Raji (cell line): ENCODE measurements around the gene KLHL6.

Experiments used
- POLR2A ChIP-seq: IDR thresholded peaks from 2 replicates; pipeline ENCODE4 v1.6.1; 2011; ENCODE audit warnings: low read depth, low read length, control low read depth; ENCODE audit not compliant: insufficient read depth

Gene KLHL6

DNA sequence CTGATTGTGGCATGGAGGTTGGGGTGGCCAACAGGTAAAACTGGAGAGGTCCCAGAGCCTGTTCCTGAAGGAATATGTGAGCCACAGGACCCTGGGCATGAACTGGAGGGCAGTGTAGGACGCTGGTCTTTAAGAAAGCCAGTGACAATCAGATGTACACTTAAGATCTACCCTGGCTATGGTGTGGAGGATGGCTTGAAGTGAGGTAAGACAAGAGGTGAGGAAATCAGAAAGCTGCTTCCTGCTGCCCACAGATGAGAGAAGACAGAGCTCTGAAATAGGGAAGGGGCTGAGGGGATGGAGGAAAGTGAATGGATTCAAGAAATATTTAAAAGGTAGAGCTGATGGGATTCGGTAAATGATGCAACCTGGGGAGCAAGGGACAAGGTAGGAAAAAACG is 22.7 kb upstream of the KLHL6 start:
- TF ChIP-seq POLR2A = no peak

DNA sequence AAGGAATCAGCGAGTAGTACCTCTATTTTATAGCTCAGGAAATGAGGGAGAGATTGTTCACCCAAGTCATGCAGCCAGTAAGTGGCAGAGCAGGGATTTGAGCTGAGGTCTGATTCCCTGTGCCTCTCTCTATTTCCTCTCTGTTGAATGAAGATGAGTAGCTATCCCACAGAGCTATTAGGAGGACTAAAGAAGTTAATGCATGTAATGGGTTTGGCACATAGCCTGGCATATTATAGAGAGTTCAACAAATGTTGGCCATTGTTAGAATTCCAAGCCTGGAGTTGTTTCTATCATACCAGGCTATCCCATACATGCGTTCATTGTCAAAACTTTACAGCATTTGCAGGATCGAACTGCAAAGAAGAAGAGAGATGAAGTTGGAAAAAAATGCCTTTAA is 21.8 kb upstream of the KLHL6 start:
- TF ChIP-seq POLR2A = no peak

DNA sequence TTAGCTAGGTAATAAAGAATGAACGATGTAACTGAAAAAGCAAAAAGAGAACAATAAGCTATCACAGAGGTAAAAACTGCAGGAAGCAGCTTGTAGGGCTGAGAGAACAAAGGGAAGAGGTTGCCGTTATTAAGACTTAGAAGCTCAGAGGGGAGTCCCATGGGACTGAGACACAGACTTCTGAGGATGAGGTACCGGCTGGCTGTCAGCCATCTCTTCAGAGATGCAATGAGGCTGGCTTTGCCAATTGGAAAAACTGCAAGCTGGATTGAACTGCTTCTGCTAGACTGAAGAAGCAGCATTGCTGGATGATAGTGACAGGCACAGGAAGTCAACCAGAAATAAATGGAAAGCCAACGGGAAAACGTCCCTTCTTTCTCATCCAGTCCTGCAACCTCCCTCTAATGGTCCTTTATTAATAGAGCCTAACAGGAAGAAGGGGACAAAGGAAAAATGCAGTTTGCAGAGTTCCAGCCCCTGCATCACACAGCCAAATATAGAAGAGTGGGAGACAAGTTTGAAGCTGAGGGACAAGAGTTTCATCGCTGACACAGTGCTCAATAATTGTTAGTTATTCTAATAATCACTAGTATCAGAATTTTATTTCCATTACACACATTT is 21.1 kb upstream of the KLHL6 start:
- no peak for TF ChIP-seq POLR2A

DNA sequence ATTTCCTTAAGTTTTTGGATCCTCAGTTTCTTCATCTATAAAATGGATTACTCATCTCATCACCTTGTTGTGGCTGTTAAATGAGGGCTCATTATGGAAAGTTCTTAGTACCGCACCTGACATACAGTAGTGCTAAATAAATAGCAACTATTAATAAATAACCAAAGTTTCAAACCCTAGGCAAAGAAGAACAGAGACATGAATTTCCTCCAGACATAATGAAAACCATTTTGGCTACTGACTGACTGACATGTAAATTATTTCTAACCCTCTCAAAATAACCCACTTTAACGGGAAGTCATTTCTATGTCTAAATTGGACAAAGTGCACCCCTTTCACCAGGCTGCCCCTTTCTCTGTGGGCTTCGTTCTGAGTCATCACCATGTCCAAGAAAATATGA is 17.4 kb upstream of the KLHL6 start:
- no peak for TF ChIP-seq POLR2A

DNA sequence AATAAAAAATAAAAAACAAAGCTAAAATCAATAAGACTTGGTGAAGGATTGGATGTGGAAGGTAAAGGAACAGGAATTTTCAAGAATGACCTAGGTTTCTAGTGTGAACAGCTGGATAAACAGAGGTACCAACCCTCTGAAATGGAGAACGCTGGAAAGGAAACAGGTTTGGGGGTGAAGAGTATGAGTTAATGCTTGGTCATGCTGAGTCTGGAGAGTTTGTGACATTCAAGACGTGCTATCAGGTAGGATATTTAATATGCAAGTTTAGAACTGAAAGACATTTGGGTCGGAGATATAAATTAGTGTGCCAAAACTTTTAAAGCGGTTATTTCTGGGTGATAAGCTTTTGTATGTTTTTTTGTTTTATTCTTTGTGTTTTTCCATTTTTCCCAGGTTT is 11.4 kb upstream of the KLHL6 start:
- no peak for TF ChIP-seq POLR2A

DNA sequence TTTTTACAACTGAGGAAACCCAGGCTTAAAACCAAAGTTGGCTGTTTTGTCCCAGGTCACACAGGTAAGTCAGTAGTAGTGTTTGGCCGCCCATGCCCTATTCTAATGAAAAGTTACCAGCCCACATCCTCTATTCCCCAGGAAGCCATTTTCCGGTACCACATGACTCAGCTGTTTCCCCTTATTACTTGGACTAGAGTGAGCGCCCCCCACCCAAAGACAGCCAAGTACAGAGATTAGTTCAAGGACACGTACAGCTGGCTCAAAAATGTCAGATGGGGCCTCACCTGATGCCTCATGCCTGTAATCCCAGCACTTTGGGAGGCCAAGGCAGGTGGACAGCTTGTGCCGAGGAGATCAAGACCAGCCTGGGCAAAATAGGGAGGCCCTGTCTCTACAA is 8.5 kb upstream of the KLHL6 start:
- no peak for TF ChIP-seq POLR2A

DNA sequence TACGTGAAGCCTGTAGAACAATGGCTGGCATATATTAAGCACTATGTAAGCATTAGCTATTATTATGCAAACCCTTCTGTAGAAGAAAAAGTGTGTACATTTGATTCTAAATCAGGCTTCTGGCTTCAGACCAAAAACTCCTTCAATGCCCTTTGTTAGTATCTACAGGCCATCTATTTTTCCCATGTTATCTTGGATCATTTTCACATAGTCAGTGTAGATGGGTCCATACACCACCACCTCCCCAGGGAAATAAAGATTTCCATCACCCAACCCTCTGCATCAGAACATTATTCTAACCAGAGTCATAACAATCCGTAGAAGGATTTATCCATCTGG is 8.0 kb upstream of the KLHL6 start:
- no peak for TF ChIP-seq POLR2A

DNA sequence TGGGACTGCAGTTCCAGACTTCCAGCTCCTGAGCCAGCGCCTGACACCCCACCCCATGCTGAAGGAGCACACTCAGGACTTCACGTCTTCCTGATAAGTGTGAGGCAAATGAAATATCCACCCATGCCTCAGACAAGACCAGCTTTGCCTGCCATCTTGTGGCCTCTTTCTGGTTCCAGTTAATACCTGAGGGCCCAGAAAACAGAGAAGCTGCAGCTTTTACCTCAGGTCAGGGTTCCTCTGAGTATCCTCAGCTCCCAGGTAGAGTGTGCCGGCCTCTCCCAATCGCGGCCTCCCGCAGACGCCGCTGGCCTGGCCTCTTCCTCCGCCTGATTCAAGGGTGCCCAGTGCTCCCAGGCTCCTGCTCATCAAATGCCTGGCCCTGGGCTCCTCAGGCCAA is 5.1 kb upstream of the KLHL6 start:
- TF ChIP-seq POLR2A = no peak

DNA sequence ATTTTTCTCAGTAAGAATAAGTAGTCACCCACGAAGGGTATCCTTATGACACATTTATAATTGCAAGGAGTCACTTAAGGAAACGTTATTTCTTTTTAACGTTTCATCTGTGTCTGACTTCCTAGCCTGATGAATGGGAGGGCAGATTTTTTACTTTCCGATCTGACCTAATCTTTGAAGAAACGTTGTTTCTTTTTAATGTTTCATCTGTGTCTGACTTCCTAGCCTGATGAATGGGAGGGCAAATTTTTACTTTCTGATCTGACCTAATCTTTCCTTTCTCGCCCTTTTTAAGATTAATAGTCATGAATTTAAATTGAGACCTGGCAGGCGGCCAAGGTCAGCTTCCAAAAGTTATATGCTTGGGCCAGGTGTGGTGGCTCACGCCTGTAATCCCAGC is 3.0 kb upstream of the KLHL6 start:
- no peak for TF ChIP-seq POLR2A

DNA sequence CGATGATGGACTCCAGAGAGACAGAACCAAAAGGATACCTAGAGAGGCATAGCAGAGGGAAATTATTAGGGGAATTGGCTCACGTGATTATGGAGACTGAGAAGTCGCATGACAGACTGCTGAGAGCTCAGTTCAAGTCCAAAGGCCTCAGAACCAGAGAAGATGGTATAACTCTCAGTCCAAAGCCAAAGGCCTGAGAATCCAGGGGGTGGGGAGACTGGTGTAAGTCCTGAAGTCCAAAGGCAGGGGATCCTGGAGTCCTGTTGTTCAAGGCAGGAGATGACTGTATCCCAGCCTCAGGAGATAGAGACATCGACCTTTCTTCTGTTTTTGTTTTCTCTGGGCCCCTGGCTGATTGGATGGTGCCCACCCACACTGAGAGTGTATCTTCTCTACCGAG is 1.2 kb upstream of the KLHL6 start:
- TF ChIP-seq POLR2A = no peak

DNA sequence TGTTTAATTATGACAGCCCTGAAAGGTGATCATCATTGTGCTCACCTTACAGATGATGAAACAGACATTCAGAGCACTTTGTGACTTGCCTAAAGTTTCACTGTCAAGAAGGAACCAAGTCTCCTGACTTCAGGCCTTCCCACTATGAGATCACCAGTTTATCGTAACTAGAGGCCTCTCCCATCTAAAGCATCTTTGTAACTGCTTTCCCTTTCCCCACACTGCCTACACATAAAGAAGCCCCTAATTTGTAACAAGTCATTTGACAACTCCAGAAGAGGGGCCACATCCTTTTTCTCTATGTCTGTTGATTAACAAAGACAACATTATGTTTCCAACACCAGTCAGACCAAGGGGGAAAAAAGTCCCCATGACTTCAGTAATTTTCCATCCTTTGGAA is 1.1 kb downstream of the KLHL6 start:
- TF ChIP-seq POLR2A = peak; percentile 51; the same call in 1 of the 2 replicates

DNA sequence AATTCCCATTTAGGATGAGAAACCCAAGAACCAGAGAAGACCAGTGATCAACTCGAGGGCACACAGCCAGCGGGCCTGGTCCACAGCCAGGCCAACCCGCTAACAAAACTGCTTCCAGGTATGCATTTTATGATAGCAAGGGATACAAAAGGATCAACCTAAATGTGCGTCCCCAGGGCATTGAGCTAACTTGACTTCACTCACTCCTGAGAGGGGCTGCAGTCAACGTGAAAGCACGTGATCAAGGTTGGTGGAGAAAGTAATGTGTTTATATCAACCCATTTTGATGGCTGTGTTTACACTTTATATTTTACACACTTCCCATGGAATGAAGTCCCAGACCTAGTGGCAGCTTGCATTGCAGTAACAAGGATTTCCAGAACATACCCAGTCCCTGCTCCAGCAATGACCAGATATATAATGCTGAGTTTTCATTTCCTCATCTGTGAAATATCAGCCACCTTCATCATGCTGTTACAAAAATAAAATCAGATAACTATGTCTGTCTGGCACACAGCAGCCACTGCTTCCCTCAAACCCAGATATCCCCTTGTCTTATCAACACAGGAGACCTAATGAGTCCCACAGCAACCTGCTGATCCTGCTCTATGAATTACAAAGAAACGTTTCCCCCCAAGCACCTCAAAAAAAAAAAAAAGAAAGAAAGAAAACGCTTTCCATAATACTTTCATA is 2.0 kb downstream of the KLHL6 start:
- TF ChIP-seq POLR2A = no peak; the same call in 1 of the 2 replicates

DNA sequence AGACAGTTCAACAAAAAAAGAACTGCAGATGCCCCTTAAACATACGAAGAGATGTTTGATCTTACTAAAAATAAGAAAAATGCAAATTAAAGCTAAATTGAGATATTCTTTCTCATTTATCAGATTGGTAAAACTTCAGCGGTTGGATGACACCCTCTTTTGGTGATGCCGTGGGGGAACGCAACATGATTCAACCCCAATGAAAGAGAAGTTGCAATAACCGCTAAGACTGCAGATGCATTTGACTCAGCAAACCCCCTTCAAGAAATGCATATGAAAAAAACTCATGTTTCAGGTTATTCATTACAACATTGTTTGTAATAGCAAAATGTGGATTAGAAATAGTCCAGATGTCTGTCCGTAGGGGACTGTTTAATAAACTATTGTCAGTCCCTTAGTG is 3.6 kb downstream of the KLHL6 start:
- peak; percentile 22; the same call in 1 of the 2 replicates for TF ChIP-seq POLR2A

DNA sequence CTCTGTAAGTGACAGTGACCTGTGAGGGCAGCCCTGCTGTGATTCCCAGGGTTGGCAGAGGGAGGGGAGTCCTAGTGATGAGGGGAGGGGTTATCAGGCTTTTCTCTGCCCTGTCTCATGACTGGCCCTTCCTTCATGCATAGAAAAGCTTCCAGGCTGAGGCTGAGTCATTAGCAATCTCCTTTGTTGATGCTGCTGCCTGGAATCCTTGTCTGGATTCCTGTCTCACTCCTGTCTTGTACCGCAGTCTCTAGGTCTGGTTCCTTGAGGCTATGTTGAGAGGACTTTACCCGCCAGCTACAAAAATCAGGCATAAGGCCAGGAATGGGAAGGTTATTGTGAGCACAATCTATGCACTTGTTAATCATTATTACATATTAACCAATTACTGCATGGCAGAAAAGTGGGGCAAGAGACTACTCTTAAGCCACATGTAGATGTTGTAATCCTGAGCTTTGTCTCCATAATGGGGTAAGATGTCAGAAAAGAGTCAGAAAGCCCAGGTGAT is 7.2 kb downstream of the KLHL6 start:
- no peak for TF ChIP-seq POLR2A

DNA sequence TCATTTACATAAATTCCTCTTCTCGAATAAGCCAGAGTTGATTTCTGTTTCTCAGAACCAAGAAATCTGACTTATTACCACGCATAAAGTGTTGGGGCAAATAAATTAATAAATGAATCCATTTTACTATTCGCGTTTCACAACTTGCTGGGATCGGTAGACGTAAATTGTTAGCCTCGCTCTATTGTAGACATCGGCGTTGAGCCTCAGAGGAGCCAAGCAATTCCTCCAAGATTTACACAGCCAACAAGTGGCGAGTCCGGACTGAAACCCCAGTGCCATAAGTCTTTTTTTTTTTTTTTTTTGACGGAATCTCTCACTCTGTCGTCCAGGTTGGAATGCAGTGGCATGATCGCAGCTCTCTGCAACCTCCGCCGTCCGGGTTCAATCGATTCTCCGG is 8.9 kb downstream of the KLHL6 start:
- no peak for TF ChIP-seq POLR2A

DNA sequence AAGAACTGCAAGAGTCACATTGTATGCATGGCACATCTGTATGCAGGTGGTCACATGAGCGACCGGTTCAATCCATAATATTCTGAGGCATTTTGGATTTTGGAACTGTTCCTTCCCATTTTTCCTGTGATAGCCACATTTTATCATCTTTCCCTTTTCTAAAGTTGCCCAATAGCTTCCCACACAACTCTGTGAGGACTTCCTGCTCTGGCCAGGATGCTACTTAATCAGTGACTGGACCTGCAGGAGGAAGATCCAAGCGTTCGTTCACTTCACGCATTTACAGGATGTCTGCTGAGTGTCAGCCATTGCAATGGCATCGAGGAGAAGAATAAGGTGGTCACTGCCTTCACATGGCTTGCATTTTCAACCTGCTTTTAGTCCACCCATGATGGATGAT is 9.8 kb downstream of the KLHL6 start:
- no peak for TF ChIP-seq POLR2A

DNA sequence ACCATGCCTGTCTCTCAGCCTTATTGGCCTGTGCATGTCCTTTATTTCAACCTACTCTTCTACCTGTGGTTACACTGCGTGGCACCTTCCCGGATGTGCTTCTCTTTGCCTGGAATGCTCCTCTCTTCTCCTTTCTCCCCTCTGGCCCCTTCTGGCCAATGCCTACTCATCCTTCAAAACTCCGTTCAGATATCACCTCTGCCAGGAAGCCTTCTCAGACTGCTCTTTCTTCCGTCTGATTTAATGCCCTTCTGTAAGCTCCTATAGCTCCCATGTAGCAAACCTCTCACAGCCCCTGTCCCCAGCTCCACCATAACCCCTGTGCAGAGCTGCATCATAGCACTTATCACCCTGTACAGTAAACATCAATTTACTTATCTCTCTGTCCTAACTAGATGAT is 13.2 kb downstream of the KLHL6 start:
- TF ChIP-seq POLR2A = no peak
